Posterior cingulate gyrus (tissue), 11 donors: Measurements from ENCODE around the gene ETV3L.
"Not testable (repeated sequence)": the region's sequence is repeated elsewhere in the genome, so short reads cannot be mapped to it uniquely, and the experiment has no call there.

Experiments
- DNase-seq, 10 donors: peaks; one replicate each; pipeline versions ENCODE4 v3.0.0 to v3.0.0-alpha.2; 2020 to 2021; ENCODE audit warnings: mixed read lengths in 3 of 10
- intact Hi-C: fragments of 100-400 bp; cut with DNase I; formaldehyde crosslinking; loops from one replicate; pipeline ENCODE4 v1.15.1; 2023

The ETV3L gene

GRCh38 chr1:157106813-157107189, 7.2 kb upstream of the ETV3L start:
- peak in 2 of 10 donors; percentile 31 to 62 for DNase-seq
- intact Hi-C loops = no loop called here

GRCh38 chr1:157105988-157106812, 6.6 kb upstream of the ETV3L start:
- DNase-seq = peak in 2 of 10 donors; percentile 64 to 79
- intact Hi-C loops = no loop called here

- intact Hi-C loops = no loop called here
- peak in 2 of 10 donors; percentile 35 to 54 for DNase-seq
Measured at GRCh38 chr1:157105298-157105987, 5.8 kb upstream of the ETV3L start.

GRCh38 chr1:157104598-157105293, 5.1 kb upstream of the ETV3L start:
- intact Hi-C loops = no loop called here
- peak in 2 of 10 donors; percentile 1 to 7 for DNase-seq

GRCh38 chr1:157103268-157103667, 3.7 kb upstream of the ETV3L start:
- intact Hi-C loops = no loop called here
- peak in 2 of 10 donors; percentile 26 to 46 for DNase-seq

- DNase-seq = peak in 1 of 10 donors; percentile 64
- intact Hi-C loops = no loop called here
Measured at GRCh38 chr1:157101149-157101548, 1.5 kb upstream of the ETV3L start.

- intact Hi-C loops = not testable (repeated sequence)
- peak in 1 of 10 donors; percentile 15 for DNase-seq
Measured at GRCh38 chr1:157098987-157099632, 498 bp downstream of the ETV3L start.

GRCh38 chr1:157098519-157098918, 1.1 kb downstream of the ETV3L start:
- intact Hi-C loops = no loop called here
- DNase-seq = peak in 1 of 10 donors; percentile 61

- intact Hi-C loops = no loop called here
- DNase-seq = peak in 2 of 10 donors; percentile 25 to 32
Measured at GRCh38 chr1:157097692-157098091, 1.9 kb downstream of the ETV3L start.

GRCh38 chr1:157096881-157097280, 2.7 kb downstream of the ETV3L start:
- intact Hi-C loops = no loop called here
- peak in 1 of 10 donors; percentile 22 for DNase-seq

GRCh38 chr1:157095551-157095950, 4.1 kb downstream of the ETV3L start:
- intact Hi-C loops = no loop called here
- DNase-seq = peak in 2 of 10 donors; percentile 26 to 52

GRCh38 chr1:157095091-157095490, 4.5 kb downstream of the ETV3L start:
- intact Hi-C loops = no loop called here
- DNase-seq = peak in 2 of 10 donors; percentile 23 to 56

GRCh38 chr1:157092831-157093230, 6.8 kb downstream of the ETV3L start:
- peak in 4 of 10 donors; percentile 20 to 78 (median 34) for DNase-seq
- intact Hi-C loops = no loop called here

- intact Hi-C loops = no loop called here
- DNase-seq = peak in 1 of 10 donors; percentile 27
Measured at GRCh38 chr1:157091668-157092273, 7.8 kb downstream of the ETV3L start.

GRCh38 chr1:157091186-157091585, 8.4 kb downstream of the ETV3L start:
- intact Hi-C loops = no loop called here
- DNase-seq = peak in 1 of 10 donors; percentile 15

- intact Hi-C loops = loop anchor here (1.0 kb wide), 1 partner anchor 66 kb away; no protein-coding TSS in a partner anchor
- DNase-seq = no peak
Measured at GRCh38 chr1:157090771-157091170, 8.8 kb downstream of the ETV3L start.

- DNase-seq = peak; percentile 76 to 97 (median 90)
- intact Hi-C loops = loop anchor here (1.0 kb wide), 1 partner anchor 66 kb away; no protein-coding TSS in a partner anchor
Measured at GRCh38 chr1:157090196-157090647, 9.4 kb downstream of the ETV3L start.

- peak in 2 of 10 donors; percentile 77 to 82 for DNase-seq
- intact Hi-C loops = loop anchor here (1.0 to 10.0 kb wide), 2 partner anchors 67 to 395 kb away; no protein-coding TSS in a partner anchor
Measured at GRCh38 chr1:157089789-157090188, 9.8 kb downstream of the ETV3L start.

GRCh38 chr1:157088607-157089006, 11.0 kb downstream of the ETV3L start:
- peak in 1 of 10 donors; percentile 20 for DNase-seq
- intact Hi-C loops = loop anchor here (10.0 kb wide), 1 partner anchor 396 kb away; no protein-coding TSS in a partner anchor
